ENCODE results near the gene SLIT3.

SLIT3 gene

GRCh38 chr5:169080448-169080911, 220.5 kb downstream of the SLIT3 start:
- no peak for DNase-seq (ENCODE audit: low read depth)

- no peak for DNase-seq (ENCODE audit: low read depth)
Observed at GRCh38 chr5:169079697-169080096, 221.2 kb downstream of the SLIT3 start.

- no peak for DNase-seq (ENCODE audit: low read depth)
Observed at GRCh38 chr5:169074839-169075238, 226.1 kb downstream of the SLIT3 start.

GRCh38 chr5:169072233-169072632, 228.7 kb downstream of the SLIT3 start:
- DNase-seq (ENCODE audit: low read depth), result no peak

- no peak for DNase-seq (ENCODE audit: low read depth)
Observed at GRCh38 chr5:169070413-169070812, 230.5 kb downstream of the SLIT3 start.

GRCh38 chr5:169067751-169068173, 233.2 kb downstream of the SLIT3 start:
- DNase-seq (ENCODE audit: low read depth), result no peak

GRCh38 chr5:169065400-169065799, 235.5 kb downstream of the SLIT3 start:
- DNase-seq (ENCODE audit: low read depth), result no peak

- no peak for DNase-seq (ENCODE audit: low read depth)
Observed at GRCh38 chr5:169064093-169064492, 236.8 kb downstream of the SLIT3 start.

GRCh38 chr5:169063316-169063953, 237.5 kb downstream of the SLIT3 start:
- no peak for DNase-seq (ENCODE audit: low read depth)

GRCh38 chr5:169062690-169063089, 238.2 kb downstream of the SLIT3 start:
- DNase-seq (ENCODE audit: low read depth), result no peak

GRCh38 chr5:169054506-169054905, 246.4 kb downstream of the SLIT3 start:
- DNase-seq (ENCODE audit: low read depth), result no peak

- no peak for DNase-seq (ENCODE audit: low read depth)
Observed at GRCh38 chr5:169052207-169052606, 248.7 kb downstream of the SLIT3 start.

GRCh38 chr5:169051351-169051750, 249.6 kb downstream of the SLIT3 start:
- no peak for DNase-seq (ENCODE audit: low read depth)

GRCh38 chr5:169050636-169051035, 250.3 kb downstream of the SLIT3 start:
- no peak for DNase-seq (ENCODE audit: low read depth)

GRCh38 chr5:169050146-169050571, 250.8 kb downstream of the SLIT3 start:
- no peak for DNase-seq (ENCODE audit: low read depth)

GRCh38 chr5:169049712-169050111, 251.2 kb downstream of the SLIT3 start:
- DNase-seq (ENCODE audit: low read depth), result no peak

GRCh38 chr5:169048181-169049125, 252.5 kb downstream of the SLIT3 start:
- no peak for DNase-seq (ENCODE audit: low read depth)

- DNase-seq (ENCODE audit: low read depth), result no peak
Observed at GRCh38 chr5:169044962-169045361, 256.0 kb downstream of the SLIT3 start.

GRCh38 chr5:169041180-169041579, 259.8 kb downstream of the SLIT3 start:
- no peak for DNase-seq (ENCODE audit: low read depth)

GRCh38 chr5:169039592-169039991, 261.3 kb downstream of the SLIT3 start:
- DNase-seq (ENCODE audit: low read depth), result no peak

- no peak for DNase-seq (ENCODE audit: low read depth)
Observed at GRCh38 chr5:169037466-169037865, 263.5 kb downstream of the SLIT3 start.

- DNase-seq (ENCODE audit: low read depth), result no peak
Observed at GRCh38 chr5:169036079-169036805, 264.7 kb downstream of the SLIT3 start.
